ENCODE data around the gene ERI3. TPM values are rescaled to one million over a fixed set of nuclear protein-coding genes. Genes with fewer than 3 reads are reported as not detected.
"Not testable (repeated sequence)": the region's sequence is repeated elsewhere in the genome, so short reads cannot be mapped to it uniquely, and the experiment has no call there.

The ERI3 gene
- total RNA-seq, 1 experiment from 2014 or later = 50.3 TPM

GRCh38 chr1:44217809-44218410, 137.1 kb downstream of the ERI3 start:
- Histone ChIP-seq H3K9me3 (ENCODE audit: low read length) (no peaks in the 10 kb centered on the region), H4K20me1 (ENCODE audit: insufficient read depth, low read depth, low read length) (no peaks in the 10 kb centered on the region), H3K9me2 (replicated peaks; ENCODE audit: insufficient read depth, low read length) (no peaks in the 10 kb centered on the region), H3K36me3 (ENCODE audit: insufficient read depth, low read length) (peaks cover 11% of the 10 kb centered on the region; the same call in 1 of the 2 replicates), H2AFZ (ENCODE audit: low read length) (no peak overlapping the region), H3K9ac (ENCODE audit: low read length) (no peak overlapping the region), H3K4me3 (ENCODE audit: low read length) (no peak overlapping the region), H3K79me2 (ENCODE audit: low read length) (peaks cover 11% of the 10 kb centered on the region), H3K27ac (ENCODE audit: low read length) (no peak overlapping the region), H3K27me3 (ENCODE audit: low read length) (no peaks in the 10 kb centered on the region), H3K4me2 (ENCODE audit: low read depth, low read length, poor library complexity, severe bottlenecking) (no peak overlapping the region), H3K4me1 (ENCODE audit: low read length) (peaks cover 12% of the 10 kb centered on the region)
- peak; percentile 89 for DNase-seq

- Histone ChIP-seq H4K20me1 (ENCODE audit: insufficient read depth, low read depth, low read length) (no peaks in the 10 kb centered on the region), H3K4me3 (ENCODE audit: low read length) (peak within 1 kb of the TSS; percentile 93)
Measured at GRCh38 chr1:44213222-44214112, 141.6 kb downstream of the ERI3 start, which contains the start of gene DMAP1. TSS of gene DMAP1 (plus strand) at chr1:44213471. CDS start at chr1:44213754, 283 bp downstream.

GRCh38 chr1:44212355-44213221, 142.5 kb downstream of the ERI3 start:
- H2AFZ ChIP-seq (ENCODE audit: low read length) = peak overlapping the region; percentile 75
- peak overlapping the region; percentile 87 for H3K9ac ChIP-seq (ENCODE audit: low read length)
- no peak overlapping the region for H3K27ac ChIP-seq (ENCODE audit: low read length)
- H3K27me3 ChIP-seq (ENCODE audit: low read length) = no peaks in the 10 kb centered on the region
- no peaks in the 10 kb centered on the region for H3K9me3 ChIP-seq (ENCODE audit: low read length)
- peaks cover 24% of the 10 kb centered on the region for H3K4me1 ChIP-seq (ENCODE audit: low read length)
- peak overlapping the region; percentile 91 for H3K4me2 ChIP-seq (ENCODE audit: low read depth, low read length, poor library complexity, severe bottlenecking)
- peaks cover 11% of the 10 kb centered on the region for H3K79me2 ChIP-seq (ENCODE audit: low read length)
- no peaks in the 10 kb centered on the region for H4K20me1 ChIP-seq (ENCODE audit: insufficient read depth, low read depth, low read length)
- peaks cover 10% of the 10 kb centered on the region; the same call in 1 of the 2 replicates for H3K36me3 ChIP-seq (ENCODE audit: insufficient read depth, low read length)
- H3K4me3 ChIP-seq (ENCODE audit: low read length) = peak overlapping the region; percentile 93
- DNase-seq = peak; percentile 53
- no peaks in the 10 kb centered on the region for H3K9me2 ChIP-seq (replicated peaks; ENCODE audit: insufficient read depth, low read length)

More at GRCh38 chr1:44213222-44214112, 141.6 kb downstream of the ERI3 start, which contains the start of gene DMAP1:
- DNase-seq = peak; percentile 97
- Histone ChIP-seq H3K36me3 (ENCODE audit: insufficient read depth, low read length) (peaks cover 11% of the 10 kb centered on the region; the same call in 1 of the 2 replicates), H3K4me2 (ENCODE audit: low read depth, low read length, poor library complexity, severe bottlenecking) (peak within 1 kb of the TSS; percentile 91), H3K27me3 (ENCODE audit: low read length) (no peaks in the 10 kb centered on the region), H3K27ac (ENCODE audit: low read length) (peak within 1 kb of the TSS; percentile 37; the same call in 1 of the 2 replicates), H3K79me2 (ENCODE audit: low read length) (peaks cover 11% of the 10 kb centered on the region), H2AFZ (ENCODE audit: low read length) (peak within 1 kb of the TSS; percentile 75), H3K9me2 (replicated peaks; ENCODE audit: insufficient read depth, low read length) (no peaks in the 10 kb centered on the region), H3K9ac (ENCODE audit: low read length) (peak within 1 kb of the TSS; percentile 87), H3K4me1 (ENCODE audit: low read length) (peaks cover 21% of the 10 kb centered on the region), H3K9me3 (ENCODE audit: low read length) (no peaks in the 10 kb centered on the region)

GRCh38 chr1:44210595-44210994, 144.5 kb downstream of the ERI3 start:
- Histone ChIP-seq H2AFZ (ENCODE audit: low read length) (no peak overlapping the region), H3K9me2 (replicated peaks; ENCODE audit: insufficient read depth, low read length) (no peaks in the 10 kb centered on the region), H3K27me3 (ENCODE audit: low read length) (no peaks in the 10 kb centered on the region), H3K27ac (ENCODE audit: low read length) (no peak overlapping the region), H3K4me3 (ENCODE audit: low read length) (no peak overlapping the region), H3K9ac (ENCODE audit: low read length) (no peak overlapping the region), H4K20me1 (ENCODE audit: insufficient read depth, low read depth, low read length) (no peaks in the 10 kb centered on the region), H3K36me3 (ENCODE audit: insufficient read depth, low read length) (no peaks in the 10 kb centered on the region), H3K4me1 (ENCODE audit: low read length) (peaks cover 24% of the 10 kb centered on the region), H3K9me3 (ENCODE audit: low read length) (no peaks in the 10 kb centered on the region), H3K79me2 (ENCODE audit: low read length) (peaks cover 11% of the 10 kb centered on the region), H3K4me2 (ENCODE audit: low read depth, low read length, poor library complexity, severe bottlenecking) (no peak overlapping the region)
- DNase-seq = no peak

- Histone ChIP-seq H3K9me3 (ENCODE audit: low read length) (no peaks in the 10 kb centered on the region), H3K27me3 (ENCODE audit: low read length) (no peaks in the 10 kb centered on the region), H3K79me2 (ENCODE audit: low read length) (no peaks in the 10 kb centered on the region), H2AFZ (ENCODE audit: low read length) (no peak overlapping the region), H3K9ac (ENCODE audit: low read length) (no peak overlapping the region), H3K27ac (ENCODE audit: low read length) (no peak overlapping the region), H3K4me3 (ENCODE audit: low read length) (no peak overlapping the region), H3K36me3 (ENCODE audit: insufficient read depth, low read length) (no peaks in the 10 kb centered on the region), H3K4me2 (ENCODE audit: low read depth, low read length, poor library complexity, severe bottlenecking) (no peak overlapping the region), H3K4me1 (ENCODE audit: low read length) (peaks cover 13% of the 10 kb centered on the region), H4K20me1 (ENCODE audit: insufficient read depth, low read depth, low read length) (no peaks in the 10 kb centered on the region), H3K9me2 (replicated peaks; ENCODE audit: insufficient read depth, low read length) (no peaks in the 10 kb centered on the region)
- no peak for DNase-seq
Measured at GRCh38 chr1:44208226-44208625, 146.8 kb downstream of the ERI3 start.

GRCh38 chr1:44206545-44206944, 148.5 kb downstream of the ERI3 start:
- not testable (repeated sequence) for H3K4me3 ChIP-seq (ENCODE audit: low read length); H3K9me3 ChIP-seq (ENCODE audit: low read length); H3K9me2 ChIP-seq (replicated peaks; ENCODE audit: insufficient read depth, low read length); H3K36me3 ChIP-seq (ENCODE audit: insufficient read depth, low read length); H3K9ac ChIP-seq (ENCODE audit: low read length); H2AFZ ChIP-seq (ENCODE audit: low read length); H3K4me2 ChIP-seq (ENCODE audit: low read depth, low read length, poor library complexity, severe bottlenecking); DNase-seq; H3K4me1 ChIP-seq (ENCODE audit: low read length); H3K27me3 ChIP-seq (ENCODE audit: low read length); H4K20me1 ChIP-seq (ENCODE audit: insufficient read depth, low read depth, low read length); H3K27ac ChIP-seq (ENCODE audit: low read length); H3K79me2 ChIP-seq (ENCODE audit: low read length)

GRCh38 chr1:44200336-44200735, 154.7 kb downstream of the ERI3 start:
- no peaks in the 10 kb centered on the region for H4K20me1 ChIP-seq (ENCODE audit: insufficient read depth, low read depth, low read length)
- no peaks in the 10 kb centered on the region for H3K79me2 ChIP-seq (ENCODE audit: low read length)
- H3K4me2 ChIP-seq (ENCODE audit: low read depth, low read length, poor library complexity, severe bottlenecking) = no peak overlapping the region
- H3K27me3 ChIP-seq (ENCODE audit: low read length) = no peaks in the 10 kb centered on the region
- H3K9me3 ChIP-seq (ENCODE audit: low read length) = no peaks in the 10 kb centered on the region
- no peak overlapping the region for H2AFZ ChIP-seq (ENCODE audit: low read length)
- no peak for DNase-seq
- no peaks in the 10 kb centered on the region for H3K4me1 ChIP-seq (ENCODE audit: low read length)
- no peak overlapping the region for H3K27ac ChIP-seq (ENCODE audit: low read length)
- H3K9me2 ChIP-seq (replicated peaks; ENCODE audit: insufficient read depth, low read length) = no peaks in the 10 kb centered on the region
- H3K9ac ChIP-seq (ENCODE audit: low read length) = no peak overlapping the region
- H3K36me3 ChIP-seq (ENCODE audit: insufficient read depth, low read length) = no peaks in the 10 kb centered on the region
- no peak overlapping the region for H3K4me3 ChIP-seq (ENCODE audit: low read length)
